Astrocyte of the cerebellum (primary cell): ENCODE data around the gene SPOP.

ENCODE experiments used
- DNase-seq: peaks from one replicate; pipeline ENCODE4 v3.0.0-alpha.2; 2011; ENCODE audit warnings: low read depth
- H3K4me3 ChIP-seq: 2 replicates; pipeline ENCODE4 v1.5.1; 2011; ENCODE audit warnings: mild to moderate bottlenecking, low read depth, low read length, moderate library complexity
- in situ Hi-C: cut with HindIII; loops from 2 replicates; pipeline ENCODE4 v1.10.0; 2017; ENCODE audit warnings: low sequenced_read_pairs
- TF ChIP-seq, protein P1 (sequence below): IDR thresholded peaks from 2 replicates; pipeline ENCODE4 v1.5.1; 2012; ENCODE audit warnings: low read length, low read depth, moderate library complexity, mild to moderate bottlenecking; ENCODE audit errors: missing control alignments

The SPOP gene

DNA sequence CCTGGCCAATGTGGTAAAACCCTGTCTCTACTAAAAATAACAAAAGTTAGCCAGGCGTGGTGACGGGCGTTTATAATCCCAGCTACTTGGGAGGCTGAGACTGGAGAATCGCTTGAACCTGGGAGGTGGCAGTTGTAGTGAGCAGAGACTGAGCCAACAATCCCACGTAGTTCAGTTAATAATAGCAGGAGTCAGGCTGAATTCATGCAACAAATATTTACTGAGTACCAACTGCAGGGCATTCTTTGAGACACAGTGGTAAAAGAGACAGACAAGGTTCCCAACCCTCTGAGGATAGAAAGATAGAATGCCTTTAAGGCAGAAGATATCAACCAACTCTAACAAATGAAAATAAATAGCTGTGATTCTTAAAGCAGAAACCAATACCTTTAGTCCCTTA, 39.1 kb downstream of the SPOP start:
- no peak for DNase-seq
- in situ Hi-C loops, result no loop called here
- TF ChIP-seq, protein P1, sequence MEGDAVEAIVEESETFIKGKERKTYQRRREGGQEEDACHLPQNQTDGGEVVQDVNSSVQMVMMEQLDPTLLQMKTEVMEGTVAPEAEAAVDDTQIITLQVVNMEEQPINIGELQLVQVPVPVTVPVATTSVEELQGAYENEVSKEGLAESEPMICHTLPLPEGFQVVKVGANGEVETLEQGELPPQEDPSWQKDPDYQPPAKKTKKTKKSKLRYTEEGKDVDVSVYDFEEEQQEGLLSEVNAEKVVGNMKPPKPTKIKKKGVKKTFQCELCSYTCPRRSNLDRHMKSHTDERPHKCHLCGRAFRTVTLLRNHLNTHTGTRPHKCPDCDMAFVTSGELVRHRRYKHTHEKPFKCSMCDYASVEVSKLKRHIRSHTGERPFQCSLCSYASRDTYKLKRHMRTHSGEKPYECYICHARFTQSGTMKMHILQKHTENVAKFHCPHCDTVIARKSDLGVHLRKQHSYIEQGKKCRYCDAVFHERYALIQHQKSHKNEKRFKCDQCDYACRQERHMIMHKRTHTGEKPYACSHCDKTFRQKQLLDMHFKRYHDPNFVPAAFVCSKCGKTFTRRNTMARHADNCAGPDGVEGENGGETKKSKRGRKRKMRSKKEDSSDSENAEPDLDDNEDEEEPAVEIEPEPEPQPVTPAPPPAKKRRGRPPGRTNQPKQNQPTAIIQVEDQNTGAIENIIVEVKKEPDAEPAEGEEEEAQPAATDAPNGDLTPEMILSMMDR, result no peak
- no peak overlapping the region for H3K4me3 ChIP-seq

DNA sequence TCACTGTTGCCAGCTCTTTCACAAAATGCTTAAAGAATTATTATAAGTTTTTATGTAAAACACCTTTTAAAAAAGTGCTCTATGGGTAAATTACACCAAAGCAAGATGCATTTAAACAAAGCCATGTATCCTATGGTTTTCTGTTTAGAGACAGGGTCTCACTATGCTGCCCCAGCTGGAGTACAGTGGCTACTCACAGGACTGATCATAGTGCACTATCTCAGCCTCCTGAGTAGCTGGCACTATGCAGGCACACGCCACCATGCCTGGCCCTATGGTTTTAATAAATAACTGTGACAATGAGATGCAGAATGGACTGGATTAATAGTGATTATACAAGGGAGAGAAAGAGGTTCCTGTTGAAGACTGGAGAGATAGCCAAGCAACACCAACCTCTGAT, 40.2 kb downstream of the SPOP start:
- no peak for DNase-seq
- in situ Hi-C loops, result no loop called here
- H3K4me3 ChIP-seq, result no peak overlapping the region
- TF ChIP-seq, protein P1, result no peak

DNA sequence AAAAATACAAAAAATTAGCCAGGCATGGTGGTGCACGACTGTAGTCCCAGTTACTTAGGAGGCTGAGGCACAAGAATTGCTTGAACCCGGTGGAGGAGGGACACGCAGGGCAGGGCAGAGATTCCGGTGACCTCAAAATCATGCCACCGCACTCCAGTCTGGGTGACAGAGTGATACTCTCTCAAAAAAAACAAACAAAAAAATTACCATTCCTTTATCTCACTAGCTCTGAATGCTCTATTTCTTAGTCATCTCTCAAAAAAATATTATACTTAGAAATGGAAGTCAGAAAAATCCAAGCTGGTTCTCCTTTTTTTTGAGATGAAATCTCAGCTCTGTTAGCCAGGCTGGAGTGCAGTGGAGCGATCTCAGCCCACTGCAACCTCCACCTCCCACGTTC, 40.8 kb downstream of the SPOP start:
- DNase-seq, result no peak
- no peak overlapping the region for H3K4me3 ChIP-seq
- in situ Hi-C loops, result no loop called here
- TF ChIP-seq, protein P1, result no peak

DNA sequence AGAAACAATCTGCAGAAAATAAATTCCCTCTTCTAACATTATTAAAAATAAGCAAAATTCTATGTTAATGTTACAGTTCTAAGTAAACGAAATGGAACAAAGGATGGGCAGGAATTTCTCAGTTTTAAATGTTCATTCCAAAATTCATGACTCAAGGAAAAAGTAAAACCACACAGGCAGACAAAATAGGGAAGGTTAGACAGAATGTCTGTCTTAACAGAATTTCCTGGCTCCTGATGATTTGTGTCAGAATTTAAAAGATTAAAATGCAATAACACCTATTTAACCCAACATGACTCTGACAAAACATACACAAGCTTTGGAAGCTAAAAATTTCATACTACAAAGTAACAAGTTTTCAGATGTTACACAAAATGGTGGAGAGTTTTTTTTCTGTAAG, 42.8 kb downstream of the SPOP start:
- no peak overlapping the region for H3K4me3 ChIP-seq
- in situ Hi-C loops, result no loop called here
- TF ChIP-seq, protein P1, result no peak
- no peak for DNase-seq

DNA sequence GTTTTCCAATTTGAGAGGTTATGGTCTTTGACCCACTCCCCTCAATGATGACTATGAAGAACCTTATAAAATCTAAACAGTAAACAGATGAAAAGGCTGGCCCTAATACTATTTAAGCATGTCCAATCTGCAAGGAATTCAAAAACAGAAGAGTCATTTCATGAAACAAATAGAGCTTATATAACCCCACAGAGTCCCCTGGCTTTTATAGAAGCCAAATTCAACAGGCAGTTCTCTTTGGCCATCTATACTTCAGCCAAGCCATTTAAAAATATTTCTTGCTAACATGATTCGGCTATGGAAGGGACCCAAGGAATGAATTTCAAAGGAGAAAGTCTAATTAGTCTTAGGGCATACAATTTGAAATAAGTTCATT, 43.4 kb downstream of the SPOP start:
- in situ Hi-C loops, result no loop called here
- no peak overlapping the region for H3K4me3 ChIP-seq
- DNase-seq, result no peak
- TF ChIP-seq, protein P1, result no peak

DNA sequence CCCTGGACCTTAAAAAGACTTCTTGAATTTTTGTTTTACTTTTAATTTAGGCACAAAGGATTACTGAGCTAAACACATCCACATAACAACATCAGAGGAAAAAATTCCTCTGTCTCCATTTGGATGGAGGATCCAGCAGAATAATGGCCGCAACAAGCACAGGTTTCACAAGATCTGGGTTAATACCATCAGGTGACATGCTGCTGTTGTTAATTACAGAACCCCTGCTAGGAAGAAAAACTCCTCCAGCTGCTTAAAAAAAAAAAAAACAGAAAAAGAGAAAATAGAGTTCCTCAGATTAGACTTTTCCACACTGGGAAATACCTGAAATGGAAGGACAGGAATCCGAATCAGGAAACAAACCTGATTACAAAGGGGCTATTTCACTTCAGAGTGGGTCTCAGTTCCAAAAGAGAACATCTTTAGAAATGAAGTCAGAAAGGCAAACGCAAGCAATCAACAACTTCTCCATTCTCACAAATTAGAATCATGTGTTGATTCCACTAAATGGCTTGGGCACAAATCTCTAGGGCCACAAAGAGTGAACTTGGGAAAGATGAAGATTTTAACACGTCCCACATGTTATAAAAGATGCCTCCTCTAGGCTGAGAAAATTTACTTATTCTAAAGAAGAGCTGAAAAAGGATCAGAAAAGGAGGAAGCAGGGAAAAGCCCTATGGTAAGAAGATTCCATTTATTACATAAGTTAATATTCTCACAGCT, 44.0 kb downstream of the SPOP start:
- TF ChIP-seq, protein P1, result no peak
- H3K4me3 ChIP-seq, result no peak overlapping the region
- DNase-seq, result no peak
- in situ Hi-C loops, result no loop called here
